Glomerular visceral epithelial cell (primary cell): ENCODE measurements around the gene SORCS2.
A peak's percentile ranks its signal among the peaks of the same experiment; 100 is the strongest.

ENCODE experiments used
- DNase-seq: peaks from one replicate; pipeline ENCODE4 v3.0.0-alpha.2; 2016; ENCODE audit errors: extremely low spot score

Gene SORCS2

DNA sequence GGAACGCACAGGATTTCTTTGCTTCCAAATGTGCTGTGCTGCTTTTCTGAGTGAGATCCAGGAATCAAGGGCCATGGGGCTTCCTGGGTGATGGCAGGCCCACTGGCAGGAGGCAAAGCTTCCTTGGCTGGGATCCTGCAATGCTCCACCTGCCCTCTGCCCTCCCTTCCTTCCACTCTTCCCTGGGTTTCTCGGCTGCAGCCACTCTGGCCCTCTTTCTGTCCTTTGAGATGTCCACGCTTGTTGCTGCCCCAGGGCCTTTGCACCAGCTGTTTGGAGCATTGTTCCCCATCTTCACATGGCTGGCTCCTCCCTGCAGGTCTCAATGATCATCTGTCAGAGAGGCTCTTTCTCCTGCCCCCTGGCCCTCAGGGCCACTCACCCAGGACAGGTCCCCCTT, 163.5 kb downstream of the SORCS2 start:
- DNase-seq = no peak

DNA sequence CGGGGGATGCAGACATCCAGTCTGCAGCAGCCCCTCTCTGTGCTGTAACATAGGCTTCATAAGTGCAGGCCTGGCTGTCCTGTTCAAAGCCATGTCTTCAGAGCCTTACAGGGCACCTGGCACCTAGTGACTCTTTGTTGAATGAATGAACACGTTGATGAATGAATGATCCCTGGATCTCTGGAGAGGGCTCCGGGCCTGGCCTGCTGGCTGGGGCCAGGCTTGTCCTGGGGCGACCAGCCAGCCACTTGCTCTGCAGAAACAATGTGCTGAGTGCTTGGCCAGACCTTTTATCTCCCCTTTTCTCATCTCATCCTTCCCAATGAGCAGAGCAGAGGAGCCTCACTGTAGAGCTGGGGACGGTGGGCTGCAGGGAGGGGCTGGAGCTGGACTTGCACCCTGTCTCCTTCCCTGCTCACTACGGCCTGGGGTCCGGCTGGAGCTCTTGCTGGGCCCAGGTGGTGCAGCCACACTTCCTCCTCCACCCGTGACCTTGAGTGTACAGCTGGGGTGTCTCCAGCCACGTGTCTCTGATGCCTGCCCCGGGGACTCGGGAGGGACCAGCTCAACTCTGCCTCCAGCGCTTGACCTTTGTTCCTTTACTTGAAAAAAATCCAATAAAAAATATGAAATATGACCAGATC, 164.5 kb downstream of the SORCS2 start:
- DNase-seq = no peak

DNA sequence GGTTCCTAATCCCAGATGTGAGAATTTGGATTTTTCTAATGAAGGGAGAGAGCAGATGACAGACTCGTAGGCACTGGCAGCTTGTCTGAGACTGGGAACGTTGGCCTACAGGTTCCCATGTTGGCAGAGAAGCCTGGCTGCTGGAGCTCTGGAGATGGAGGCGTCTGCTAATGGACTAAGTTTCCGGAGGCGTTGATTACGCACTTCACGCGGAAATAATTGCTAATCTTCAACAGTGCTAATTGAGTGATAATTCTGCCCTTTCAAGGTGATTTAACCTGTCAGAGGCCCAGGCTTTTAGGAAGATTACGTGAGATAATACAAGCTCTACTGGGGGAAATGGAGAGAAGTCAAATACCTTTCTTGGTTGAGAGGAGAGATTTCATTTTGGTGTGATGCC, 165.0 kb downstream of the SORCS2 start:
- DNase-seq = no peak

DNA sequence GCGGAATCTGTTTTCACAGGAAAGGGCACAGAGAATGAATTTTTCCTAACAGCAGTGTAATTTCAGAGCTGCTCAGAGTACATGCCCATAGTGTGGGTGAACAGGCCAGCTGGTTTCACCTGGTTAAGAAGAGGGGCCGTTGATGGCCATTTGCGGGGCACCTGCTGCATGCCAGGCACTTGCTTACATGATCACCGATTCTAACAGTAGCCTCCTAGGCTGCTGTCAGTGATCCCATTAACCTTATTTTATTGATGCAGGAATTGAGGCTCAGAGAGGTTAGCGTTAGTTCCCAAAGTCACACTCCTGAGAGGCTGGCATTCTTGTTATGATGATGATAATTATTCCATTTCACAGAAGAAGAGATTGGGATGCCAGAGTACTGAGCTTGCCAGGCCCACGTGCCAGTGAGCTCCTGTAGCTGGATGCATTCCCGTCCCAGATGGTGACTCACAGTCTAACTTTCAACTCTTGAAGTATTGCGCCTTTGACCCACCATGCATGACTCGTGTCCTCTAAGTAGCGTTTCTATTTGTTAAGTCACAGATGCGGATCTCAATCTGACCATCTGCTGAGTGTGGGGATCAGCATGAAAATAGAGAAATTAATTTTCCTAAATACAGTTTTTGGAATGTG, 165.9 kb downstream of the SORCS2 start:
- peak; percentile 80 for DNase-seq

DNA sequence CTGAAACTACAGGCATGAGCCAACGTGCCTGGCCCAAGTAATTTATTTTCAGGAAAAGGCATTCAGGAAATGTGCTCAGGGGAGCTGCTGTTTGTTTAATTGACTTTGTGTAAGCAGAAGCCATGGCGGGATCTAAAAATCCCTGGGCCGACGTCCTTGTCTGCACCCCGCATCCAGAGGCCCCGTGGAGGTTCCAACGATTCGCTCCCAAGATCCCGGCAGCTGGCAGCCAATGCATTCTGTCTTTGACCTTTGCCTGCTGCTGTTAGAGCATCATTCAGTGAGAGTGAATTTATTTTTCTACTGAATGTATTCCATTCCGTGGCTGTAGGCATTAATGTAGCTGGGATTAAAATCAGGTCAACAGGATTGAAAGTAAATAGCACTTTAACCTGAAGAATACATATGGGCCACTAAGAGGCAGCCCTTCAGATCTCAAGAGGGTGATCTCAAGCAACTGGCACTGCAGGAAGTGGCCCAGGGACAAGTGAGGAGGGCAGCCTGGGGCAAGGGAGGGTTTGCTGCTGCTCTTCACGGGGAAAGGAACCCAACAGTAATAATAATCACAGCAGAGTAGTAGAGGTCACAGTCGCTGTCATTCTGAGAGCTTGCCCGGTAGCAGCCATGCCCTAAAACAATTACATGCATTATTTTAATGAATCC, 167.2 kb downstream of the SORCS2 start:
- DNase-seq = no peak

DNA sequence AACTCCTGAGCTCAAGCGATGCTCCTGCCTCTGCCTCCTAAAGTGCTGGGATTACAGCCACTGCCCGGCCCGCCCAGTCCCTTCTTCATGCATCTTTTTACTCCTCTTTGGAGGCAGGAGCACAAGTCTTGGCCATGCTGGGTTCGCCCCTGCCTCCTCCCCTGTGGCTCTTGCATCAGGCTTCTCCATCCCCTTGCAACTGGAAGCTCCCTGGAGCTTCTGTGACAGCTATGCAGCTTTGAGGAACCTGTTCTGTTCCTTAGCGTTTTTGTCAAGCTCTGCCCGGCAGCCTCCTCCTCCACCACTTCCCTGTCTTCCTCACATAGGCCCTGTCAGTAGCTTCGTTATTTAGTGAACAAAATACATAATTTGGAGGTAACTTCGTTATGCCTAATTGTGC, 168.5 kb downstream of the SORCS2 start:
- no peak for DNase-seq

DNA sequence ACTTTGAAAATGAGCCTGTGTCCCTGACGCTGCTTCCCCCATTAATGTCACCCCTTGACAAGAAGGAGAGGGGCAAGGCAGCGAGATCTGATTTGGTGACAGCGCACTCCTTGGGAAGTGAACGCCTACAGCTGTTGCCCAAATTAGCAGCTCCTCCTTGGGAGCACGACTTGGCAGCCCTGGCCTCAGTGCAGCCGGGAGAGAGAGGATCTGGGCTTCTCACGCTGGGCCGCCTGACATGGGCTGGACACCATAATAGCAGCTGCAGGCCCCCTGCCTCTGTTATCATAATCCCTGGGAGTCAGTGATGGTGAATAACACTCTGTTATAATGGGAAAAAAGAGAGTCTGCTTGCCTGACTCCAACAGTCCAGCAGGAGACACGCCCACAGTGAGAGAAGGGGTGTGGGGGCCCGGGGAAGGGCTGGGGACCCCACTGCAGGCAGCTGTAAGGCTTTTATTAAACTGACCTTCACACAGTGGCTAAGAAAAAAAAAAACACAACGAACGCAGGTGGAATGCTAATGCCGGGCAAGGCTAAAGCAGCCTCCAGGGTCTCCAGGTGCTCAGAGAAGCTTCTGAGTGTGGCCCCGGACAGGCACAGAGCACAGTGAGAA, 169.1 kb downstream of the SORCS2 start:
- DNase-seq = no peak

DNA sequence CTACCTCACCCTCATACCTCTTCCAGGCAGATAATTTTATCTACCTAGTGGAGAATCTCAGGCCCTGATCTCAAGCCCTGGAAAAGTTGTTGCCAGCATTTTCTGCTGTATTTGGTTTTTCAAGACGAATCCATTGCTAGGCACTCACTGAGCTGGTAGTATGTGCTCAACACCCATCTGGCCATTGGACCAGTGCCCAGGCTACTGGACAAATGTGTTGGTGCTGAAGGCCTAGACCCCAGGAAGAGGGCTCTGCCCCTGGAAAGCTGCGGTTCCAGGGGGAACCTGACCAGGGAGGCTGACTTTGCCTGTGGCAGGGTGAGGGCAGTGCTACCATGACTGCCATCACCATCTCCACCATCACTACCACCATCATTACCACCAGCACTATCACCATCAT, 170.0 kb downstream of the SORCS2 start:
- no peak for DNase-seq

DNA sequence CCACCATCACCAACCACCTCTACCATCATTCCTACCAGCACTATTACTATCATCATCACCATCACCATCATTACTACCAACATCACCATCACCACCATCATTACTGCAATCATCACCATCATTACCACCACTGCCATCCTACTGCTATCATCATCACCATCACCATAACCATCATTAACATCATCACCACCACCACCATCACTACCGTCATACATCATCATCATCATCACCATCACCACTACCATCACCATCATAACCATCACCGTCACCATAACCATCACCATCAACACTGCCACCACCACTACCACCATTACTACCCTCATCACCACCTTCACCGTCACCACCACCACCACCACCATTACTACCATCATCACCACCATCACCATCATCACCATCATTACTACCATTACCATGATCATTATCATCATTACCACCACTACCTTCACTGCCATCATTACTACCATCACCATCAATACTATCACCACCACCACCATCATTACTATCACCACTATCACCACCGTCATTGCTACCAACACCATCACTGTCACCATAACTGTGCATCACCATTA, 170.6 kb downstream of the SORCS2 start:
- DNase-seq = no peak

DNA sequence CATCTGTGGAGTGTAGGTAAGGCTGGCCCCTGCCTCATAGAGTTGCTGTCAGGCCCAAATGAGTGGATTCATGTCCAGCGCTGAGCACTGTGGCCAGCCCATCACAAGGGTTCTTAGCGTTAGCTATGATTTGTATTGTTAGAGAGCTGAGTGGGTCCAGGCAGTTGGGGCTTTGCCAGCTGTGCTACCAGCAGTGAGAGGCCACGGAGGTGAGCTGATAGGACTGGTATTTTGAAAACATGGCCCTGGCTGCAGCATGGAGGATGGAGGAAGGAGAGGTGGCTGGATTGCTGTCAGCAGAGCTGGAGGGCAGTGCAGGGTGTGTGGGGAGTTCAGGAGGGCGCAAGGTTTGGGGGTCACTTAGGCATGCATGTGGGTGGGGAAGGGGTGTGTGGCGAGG, 172.6 kb downstream of the SORCS2 start:
- DNase-seq = no peak

DNA sequence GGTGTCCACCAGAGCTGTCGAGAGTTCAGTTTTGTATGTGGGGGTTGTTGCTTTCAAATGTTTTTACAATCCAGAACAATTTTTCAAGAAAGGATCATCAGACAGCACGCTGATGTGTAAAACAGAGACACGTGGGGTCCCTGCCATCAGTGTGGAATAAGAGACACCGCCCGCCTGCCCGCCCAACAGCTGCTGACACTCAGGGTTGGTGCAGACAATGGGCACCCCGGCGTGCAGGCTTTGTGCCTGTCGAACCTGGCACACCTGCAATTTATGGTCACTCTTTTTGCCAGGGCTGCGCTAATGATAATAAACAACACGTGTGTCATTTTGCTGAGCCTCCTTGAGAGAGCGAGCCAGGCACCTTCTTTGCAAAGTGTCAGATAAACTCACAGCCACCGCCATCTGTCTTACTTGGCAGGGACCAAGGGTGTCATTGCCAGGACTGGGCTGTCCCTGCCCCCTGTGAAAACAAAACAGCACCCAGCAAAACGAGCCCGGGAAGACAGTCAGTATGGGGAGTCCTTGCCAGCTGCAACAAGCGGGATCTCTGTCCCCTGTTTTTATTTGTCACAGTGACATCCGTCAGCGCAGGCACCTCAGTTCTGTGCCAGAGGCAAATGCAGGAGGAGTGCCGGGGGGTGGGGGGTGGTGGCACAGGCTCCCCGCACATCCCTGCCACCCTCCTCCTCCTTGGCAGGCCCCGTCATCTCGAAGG, 173.3 kb downstream of the SORCS2 start:
- DNase-seq = no peak

DNA sequence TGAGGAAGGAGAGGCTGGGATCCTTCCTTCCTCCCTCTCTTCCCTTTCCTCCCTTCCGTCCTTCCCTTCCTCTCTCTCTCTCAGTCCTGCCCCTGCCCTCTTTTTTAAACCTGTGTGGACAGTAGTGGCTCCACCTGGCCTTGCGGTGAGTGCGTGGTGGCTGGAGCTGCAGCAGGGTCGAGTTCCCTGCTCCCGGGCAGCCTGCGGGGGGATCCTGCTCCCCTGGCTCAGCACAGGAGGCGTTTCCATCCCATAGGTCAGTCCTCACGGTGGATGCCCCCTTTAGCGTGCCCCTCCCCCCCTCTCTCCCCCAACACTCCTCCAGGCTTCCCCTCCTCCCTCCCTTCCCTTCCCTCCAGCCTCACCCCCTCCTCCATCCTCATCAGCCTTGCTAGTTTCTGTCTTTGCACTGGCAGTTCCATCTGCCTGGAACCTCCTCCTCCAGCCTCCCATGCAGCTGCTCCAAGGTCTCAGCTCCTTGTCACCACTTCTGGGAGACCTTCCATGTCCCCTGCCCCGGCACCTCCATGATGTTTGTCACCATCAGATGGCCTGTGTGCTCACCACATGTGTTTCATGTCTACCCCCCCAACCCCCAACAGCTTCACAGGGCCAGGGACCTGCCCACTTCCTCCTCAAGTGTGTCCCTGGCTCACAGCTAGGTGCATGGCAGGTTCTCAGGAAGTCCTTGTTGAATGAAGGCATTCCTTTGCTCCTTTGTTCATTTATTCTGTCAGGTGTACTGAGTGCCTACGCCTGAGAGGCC, 174.0 kb downstream of the SORCS2 start:
- no peak for DNase-seq

DNA sequence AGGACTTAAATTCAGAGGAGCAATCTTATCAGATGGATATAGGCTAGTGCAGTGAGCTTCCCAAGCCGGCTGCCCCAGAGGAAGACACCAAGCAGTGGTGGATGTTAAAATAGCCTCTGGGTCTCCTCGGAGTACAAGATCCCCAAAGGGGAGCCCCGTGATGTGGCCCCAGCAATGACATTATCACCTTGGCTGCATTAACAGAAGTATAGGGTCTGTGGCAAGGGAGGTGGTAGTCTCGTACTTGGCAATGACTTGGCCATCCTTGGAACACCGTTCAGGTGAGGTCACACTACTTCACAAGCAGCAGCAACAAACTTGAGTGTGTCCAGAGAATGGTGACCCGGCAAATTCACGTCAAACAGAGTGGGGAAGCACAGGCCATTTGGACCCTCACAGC, 174.6 kb downstream of the SORCS2 start:
- DNase-seq = no peak

DNA sequence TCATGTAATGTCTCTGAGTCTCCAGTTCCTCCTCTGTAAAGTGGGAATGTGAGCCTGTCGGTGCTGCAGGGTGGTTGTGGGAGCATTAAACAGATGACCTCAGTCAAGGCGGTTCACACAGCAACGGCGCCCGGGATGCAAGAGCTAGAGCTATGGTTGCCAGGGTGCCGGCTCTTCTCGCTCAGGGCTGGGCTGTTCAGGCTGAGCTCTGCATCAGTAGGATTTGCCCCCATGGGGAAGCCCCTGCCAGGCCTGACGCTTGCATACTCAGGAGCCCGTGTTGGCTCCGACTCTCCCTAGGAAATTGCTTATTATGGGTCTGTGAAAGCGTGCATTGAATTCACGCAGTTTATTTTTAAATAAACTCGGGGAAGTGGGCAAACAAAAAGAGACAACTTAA, 175.1 kb downstream of the SORCS2 start:
- DNase-seq = no peak

DNA sequence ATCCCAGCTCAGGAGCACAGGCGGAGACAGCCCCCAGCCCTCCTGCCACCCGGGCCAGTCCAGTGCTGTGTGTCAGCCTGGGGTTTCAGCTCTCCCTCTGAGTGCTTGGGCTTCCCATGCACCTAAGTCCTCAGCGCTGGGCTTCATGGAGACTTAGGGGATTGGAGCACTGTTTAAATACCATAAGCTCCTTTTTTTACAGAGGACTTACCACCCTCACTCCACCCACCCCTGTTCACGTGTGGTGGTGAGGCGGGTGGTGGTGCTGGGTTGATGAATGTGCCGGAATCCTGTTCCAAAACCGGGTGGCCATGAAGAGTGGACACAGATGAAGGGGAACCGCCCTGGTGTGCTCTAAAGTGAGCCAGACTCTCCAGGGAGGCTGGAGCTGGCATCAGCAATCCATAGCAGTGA, 175.5 kb downstream of the SORCS2 start:
- DNase-seq = no peak

DNA sequence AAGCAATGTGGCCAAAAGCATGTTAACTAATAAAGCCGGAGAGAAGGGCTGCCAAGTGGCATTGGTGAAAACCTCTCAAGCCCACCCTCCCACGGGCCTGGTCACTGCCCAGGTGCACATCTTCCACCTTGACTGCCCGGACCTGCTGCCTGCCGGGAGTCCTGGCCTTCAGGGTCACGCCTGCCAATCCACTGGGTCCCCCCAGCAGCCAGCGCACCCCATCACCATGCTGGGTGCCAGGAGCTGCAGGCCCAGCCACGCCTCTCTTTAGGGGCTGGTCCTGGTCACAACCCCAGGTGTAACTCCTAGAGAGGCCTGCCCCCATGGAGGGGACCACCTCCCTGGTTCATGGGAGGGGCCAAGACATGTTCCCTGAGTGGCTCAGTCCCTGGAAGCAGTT, 176.0 kb downstream of the SORCS2 start:
- no peak for DNase-seq

DNA sequence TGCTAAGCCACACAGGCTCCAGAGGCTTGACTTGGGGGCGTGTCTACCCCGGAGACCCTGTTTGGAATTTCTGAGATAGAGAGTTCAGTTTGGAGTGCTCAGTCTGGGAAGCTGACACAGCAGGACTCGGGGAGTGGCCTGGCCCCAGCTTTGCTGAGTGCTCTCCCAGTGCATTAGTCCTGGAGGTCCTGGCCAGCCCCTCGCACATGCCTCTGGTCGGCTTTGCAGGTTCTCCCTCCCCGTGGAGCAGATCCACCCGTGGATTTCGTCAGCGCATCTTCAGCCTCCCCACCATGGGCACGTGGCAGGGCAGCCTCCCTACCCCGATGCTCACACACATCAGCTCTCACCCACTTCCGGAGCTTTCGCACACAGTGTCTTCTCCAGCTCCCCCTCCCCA, 177.2 kb downstream of the SORCS2 start:
- DNase-seq = no peak

DNA sequence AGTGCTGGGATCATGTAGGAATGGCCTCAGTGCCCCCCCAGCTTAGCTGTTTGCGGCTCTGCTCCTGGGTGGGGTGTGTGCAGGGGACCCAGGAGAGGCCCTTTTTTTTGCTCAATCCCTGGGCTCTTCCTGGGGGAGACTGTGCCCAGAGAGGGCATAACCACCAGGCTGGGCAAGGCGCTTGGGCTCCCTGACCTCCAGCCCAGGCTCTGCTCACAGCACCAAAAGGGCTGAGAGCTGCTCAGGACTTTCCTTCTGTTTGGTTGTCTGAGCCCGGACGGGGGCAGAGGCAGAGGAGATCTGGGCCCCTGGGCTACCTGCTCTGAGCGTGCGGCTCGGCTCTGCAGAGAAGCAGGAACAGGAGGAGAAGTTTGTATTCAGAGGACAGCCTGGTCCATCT, 177.7 kb downstream of the SORCS2 start:
- DNase-seq = no peak

DNA sequence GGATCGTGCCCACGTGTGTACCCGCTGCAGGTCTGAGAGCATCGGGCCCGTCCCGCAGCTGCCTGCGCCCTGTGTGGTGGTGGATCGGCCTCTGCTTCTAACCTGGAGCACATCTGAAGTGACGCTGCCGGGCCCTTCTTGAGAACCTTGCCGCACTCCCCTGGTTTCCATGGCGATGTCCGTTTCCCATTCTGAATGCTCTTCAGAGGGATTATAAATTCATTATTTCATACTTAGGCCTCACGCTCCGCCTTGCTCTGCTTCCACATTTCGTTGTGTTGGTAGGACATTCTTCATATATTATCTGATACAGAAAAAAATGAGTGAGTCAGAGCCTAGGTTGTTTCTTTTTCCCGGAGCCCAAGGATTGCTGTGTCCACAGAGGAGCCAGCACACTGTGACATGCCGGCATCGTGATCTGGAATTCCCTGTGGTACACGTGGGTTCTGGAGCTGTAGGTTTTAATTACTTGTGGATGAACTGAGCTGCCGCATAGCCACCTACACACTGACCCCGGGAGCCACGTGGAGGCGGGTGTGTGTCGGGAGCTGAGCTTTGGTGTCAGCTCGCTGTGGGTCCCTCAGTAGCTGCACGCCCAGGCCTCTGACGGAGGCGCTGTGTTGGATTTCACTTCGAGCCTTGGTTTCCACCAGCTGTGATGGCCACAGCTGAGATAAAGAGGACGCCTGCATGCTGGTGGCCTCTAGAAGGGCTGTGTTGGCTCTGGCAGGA, 179.0 kb downstream of the SORCS2 start:
- DNase-seq = no peak

DNA sequence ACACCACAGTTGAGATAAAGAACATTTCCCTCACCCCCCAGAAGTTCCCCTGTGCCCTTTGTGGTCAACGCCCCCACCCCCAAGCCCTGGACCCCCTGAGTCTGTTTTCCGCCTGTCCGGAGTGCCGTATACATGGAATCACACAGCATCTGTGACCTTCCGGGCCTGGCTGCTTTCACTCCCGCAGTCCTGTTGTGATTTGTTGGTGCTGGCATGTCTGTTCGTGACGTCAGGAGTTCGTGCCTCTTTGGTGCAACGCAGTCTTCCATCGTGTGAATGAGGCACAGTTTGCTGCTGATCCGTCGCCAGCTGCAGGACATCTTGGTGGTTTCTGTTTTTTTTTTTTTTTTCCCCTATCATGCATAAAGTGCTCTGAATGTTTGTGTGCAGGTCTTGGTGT, 180.3 kb downstream of the SORCS2 start:
- no peak for DNase-seq

DNA sequence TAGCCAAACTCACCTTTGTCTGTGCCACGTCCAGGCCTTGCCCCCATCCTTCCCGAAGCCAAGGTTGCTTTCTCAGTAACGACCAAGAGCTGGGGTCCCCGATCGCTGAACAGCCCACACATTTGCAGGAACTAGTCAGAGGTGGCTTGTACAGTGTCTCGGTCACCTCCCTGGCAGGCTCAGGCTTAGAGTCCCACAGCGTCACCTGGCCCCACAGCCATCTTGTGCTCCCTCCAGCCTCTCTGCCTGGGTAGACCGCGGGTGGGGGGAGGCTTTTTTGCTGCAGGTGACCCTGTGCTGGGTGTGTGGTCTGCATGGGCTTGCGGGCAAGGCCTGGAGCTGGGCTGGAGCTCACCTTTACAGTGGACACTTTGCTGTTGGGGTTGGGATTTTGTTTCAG, 182.2 kb downstream of the SORCS2 start:
- no peak for DNase-seq
